GM18507 (cell line): ENCODE measurements around the gene ENOX1.
A peak's percentile ranks its signal among the peaks of the same experiment; 100 is the strongest.
"Not testable (repeated sequence)": the region's sequence is repeated elsewhere in the genome, so short reads cannot be mapped to it uniquely, and the experiment has no call there.

Experiments used
- DNase-seq: peaks from one replicate; pipeline ENCODE4 v3.0.0; 2011; ENCODE audit warnings: low read depth; ENCODE audit not compliant: insufficient read length; ENCODE audit errors: extremely low spot score
- FAIRE-seq: peaks from 2 replicates; lab custom pipeline; 2011; peaks lifted over from hg19 to GRCh38; lab: Jason Lieb, UNC

Gene ENOX1

DNA sequence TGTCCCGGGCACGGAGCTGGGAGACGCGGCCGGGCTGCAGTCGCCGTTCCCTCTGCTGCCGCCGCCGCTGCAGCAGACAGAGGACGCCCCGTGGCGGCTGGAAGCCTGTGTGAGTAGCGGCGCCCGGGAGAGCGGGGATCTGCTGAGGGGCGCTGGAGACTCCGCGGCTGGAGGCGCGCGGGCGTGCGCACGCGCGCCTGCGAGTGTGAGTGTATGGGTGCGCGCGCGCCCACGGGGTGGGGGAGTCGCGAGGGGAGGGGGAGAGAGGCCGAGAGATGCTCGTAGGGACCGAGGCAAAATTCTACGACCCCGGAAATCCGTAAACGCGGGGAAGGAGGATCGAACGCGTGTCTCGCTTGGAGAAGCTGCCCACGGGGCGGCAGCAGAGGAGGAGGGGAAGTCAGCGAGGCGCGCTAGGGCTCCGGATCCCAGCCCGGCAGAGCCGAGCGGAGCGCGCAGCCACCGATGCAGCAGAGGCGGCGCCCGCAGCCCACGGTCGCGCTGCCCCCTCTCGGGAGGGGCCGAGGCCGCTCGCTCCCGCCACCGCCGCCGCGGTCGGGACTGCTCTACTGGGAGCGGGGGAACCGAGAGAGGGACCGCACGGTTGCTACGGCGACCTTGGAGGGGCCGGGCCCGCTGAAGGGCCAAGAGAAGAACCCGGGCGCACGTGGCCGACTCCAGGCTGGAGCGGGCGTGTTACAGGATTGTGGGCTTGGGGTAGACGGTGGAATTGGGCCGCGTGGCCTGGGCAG, at the start of gene ENOX1:
ENOX1 (minus strand) TSS at position 207 of the 752 bp plus-strand sequence.
- FAIRE-seq (no peak), DNase-seq (no peak)

- FAIRE-seq (no peak), DNase-seq (no peak)
These were observed 48.9 kb upstream of the ENOX1 start for GRCh38 chr13:43835701-43836100.

DNA sequence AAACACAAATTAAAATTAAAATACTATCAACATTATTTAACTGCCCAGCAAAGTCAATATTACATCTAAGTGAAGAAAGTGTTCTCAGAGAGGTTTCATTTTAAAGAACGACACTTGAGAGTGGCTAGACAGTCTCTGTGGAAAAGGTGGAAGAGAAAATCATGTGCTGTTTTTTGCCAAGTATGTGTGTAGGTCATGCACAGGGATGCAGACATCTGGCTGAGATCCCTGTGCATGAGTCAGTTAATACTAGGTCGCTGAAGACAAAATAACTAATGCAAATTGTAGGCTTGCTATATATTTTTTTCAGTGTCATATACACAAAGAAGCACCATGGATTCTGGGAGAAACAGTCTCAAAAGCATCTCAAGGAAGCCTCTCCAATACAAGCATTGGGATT, 44.3 kb upstream of the ENOX1 start:
- no peak for FAIRE-seq
- no peak for DNase-seq

DNA sequence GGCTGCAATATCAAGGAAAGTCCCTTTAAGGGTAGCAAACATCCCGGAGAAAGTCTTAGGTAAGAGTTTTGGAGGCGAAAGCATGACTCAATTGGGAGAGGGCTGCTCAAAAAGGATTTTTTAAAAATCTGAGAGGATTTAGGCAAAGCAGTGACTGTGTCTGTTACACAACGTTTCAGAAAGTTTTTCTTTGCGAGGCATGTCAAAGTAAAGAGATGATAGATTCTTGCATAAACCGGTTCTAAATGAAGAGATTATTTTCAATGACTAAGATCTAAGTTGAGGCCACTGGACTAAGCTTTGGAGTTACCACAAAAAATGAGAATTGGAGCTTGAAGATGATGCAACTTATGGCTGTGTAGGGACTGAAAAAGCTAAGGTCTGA, 43.7 kb upstream of the ENOX1 start:
- no peak for DNase-seq
- FAIRE-seq: no peak

- DNase-seq, FAIRE-seq: not testable (repeated sequence)
These were observed 37.9 kb upstream of the ENOX1 start for GRCh38 chr13:43824656-43825055.

DNA sequence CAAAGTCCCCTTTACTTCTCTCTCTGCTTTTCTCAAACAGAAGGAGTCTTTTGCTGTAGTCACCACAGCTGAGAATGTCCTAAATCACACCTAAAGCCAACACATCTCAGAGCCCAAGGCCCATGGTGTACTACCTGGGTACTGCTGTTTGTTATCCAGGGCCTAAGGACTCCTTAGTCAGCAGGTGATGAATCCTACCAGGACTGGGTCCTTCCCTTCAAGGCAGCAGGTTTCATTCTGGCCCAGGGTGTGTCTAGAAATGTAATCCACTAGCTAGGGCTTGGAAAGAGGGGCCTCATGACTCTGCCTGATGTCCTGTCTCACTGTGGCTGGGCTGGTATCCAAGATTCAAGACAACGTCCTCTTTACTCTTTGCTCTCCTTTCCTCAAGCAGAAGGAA, 36.2 kb upstream of the ENOX1 start:
- DNase-seq (no peak), FAIRE-seq (no peak)

DNA sequence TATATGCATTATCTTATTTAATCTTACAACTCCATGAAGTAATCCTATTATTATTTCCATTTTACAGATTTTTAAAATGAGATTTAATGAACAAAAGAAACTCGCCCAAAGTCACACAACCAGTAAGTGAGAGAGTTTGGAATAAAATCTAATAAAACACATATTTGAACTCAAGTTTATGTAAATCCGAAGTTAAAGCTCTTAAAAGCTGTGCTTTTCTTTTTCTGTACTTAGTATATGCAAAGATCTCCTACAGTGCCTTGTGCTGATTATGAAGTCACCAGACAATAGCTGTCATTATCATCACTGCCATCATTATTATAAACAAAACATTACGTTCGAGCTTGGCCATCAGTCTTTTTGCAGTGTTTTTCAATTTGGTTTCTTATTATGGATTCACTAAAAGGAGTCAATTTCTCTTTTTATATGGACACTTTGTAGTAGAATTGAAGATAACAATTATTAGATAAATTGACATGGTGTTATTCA, 29.7 kb upstream of the ENOX1 start:
- no peak for DNase-seq
- FAIRE-seq: no peak

DNA sequence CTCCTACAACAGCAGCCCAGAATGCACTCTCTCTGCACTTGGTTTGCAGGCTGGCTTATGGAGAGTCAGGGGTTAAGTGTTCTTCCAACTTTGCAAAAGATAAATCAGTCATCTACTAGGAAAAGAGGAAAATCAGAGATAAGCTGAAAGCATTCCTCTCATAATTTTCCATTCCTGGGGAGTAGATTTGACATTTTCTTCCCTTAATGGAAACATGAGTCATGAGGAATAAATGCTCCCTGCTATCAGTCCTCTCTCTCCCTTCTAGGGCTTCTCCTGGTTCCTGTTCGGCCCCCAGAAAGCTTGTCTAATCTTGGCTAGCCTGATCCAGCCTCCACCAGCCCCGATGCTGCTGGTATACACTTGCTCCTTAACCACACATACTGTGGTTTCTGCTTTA, 28.4 kb upstream of the ENOX1 start:
- DNase-seq (no peak), FAIRE-seq (no peak)

DNA sequence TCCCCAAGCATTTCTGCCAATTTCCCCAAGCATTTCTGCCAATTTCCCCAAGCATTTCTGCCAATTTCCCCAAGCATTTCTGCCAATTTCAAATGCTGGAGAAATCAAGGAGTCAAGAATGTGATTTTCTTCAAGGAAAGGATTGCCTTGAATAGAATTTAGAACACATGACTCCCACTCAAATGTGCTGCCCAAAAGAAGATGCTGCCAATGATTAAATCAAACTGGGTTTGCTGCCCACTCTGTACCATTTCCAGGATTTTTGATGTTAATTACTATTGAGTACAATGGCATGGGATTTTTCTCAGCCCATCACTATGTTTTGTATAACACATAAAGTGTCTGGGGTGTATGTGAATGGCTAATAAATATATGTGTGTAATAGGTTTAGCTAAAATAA, 21.9 kb upstream of the ENOX1 start:
- FAIRE-seq: no peak

GRCh38 chr13:43805681-43806128, 18.9 kb upstream of the ENOX1 start:
- no peak for DNase-seq
- FAIRE-seq: no peak

More for the DNA sequence above, 21.9 kb upstream of the ENOX1 start:
- no peak for DNase-seq

GRCh38 chr13:43805071-43805468, 18.3 kb upstream of the ENOX1 start:
- DNase-seq (no peak), FAIRE-seq (no peak)

DNA sequence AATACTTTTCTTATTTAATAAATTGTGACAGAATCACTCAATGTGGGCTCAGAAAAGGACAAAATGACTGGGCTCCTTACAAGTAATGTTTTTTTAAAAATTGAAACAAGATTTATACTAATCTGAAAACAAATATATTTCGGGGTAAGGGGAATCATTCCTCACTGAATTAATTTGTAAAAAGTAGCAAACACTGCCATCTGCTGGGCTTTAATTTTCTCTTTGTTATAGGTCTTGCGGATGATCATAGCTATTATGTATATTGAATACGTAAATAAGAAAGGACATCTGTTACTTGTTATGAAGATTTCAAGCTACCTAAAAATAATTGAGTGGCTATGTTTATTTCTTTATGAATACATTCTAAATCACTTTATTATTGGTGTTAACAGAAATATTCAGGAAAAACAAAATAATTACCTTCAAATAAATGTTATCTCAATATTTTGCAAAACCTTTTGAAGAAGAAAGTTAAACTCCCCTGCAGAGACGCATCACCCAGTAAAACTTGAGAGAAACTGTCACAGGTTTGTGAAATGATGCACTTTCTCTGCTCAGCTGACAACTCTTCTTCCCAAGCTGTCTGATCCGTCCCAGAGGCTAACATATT, 17.8 kb upstream of the ENOX1 start:
- DNase-seq (peak; percentile 30), FAIRE-seq (peak; percentile 70)

DNA sequence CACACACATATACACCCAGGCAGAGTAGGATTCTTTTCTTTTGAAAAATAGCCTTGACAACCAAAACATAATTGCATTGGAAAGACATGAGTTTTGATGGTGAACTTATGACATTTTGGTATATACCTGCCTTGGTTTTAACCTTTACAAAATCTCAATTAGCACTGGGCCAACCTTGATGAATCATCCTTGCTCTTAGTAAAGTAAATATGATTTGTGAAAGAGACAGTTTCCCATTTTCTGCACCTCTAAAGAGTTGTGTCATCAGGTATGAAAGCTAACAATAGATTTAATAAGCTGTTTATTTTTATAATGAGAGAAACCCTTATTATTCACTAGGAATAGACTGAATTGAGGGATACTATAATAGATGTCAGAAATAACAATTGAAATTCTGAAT, 15.7 kb upstream of the ENOX1 start:
- FAIRE-seq (no peak), DNase-seq (no peak)

- DNase-seq (no peak), FAIRE-seq (no peak)
These were observed 14.1 kb upstream of the ENOX1 start for GRCh38 chr13:43800828-43801227.

GRCh38 chr13:43799191-43799590, 12.4 kb upstream of the ENOX1 start:
- no peak for DNase-seq
- no peak for FAIRE-seq

GRCh38 chr13:43797869-43798268, 11.1 kb upstream of the ENOX1 start:
- no peak for FAIRE-seq
- DNase-seq: no peak

DNA sequence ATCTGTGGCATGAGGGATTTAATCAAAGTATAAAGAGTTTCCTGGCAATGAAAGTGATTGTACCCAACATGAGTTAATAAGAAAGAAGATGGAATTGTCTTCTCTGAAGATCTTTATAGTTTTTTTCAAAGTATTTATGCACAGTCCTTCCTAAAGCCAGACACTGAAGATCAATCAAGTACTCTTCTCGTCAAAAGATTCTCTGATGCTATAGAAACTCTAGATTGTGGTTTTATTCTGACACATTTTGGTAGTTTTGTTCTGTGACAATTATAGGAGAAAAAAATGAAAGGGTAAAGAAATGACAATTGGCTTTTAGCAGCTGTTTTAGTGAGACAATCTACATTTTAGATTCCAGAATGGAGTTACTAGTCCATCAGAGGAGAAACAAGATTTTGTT, 10.4 kb upstream of the ENOX1 start:
- FAIRE-seq (no peak), DNase-seq (no peak)

DNA sequence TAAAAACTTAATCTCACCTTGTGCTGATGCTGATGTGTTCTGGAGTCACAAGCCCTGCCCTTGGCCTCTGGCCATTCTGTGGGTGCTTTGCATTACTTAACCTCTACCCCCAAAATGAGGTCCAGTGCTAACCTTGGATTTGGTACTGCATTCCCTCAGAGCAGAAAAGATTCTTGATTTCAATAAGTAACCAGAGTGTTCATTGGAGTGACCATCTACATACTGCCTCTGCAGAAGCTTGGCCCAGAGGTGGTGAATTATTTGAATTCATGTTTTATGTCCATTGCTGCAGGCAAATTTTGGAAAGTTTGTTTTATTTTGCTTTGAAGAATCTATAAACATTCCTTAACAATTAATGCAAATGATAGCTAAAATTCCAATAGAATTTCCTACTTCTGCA, 7.6 kb upstream of the ENOX1 start:
- DNase-seq: no peak
- no peak for FAIRE-seq

DNA sequence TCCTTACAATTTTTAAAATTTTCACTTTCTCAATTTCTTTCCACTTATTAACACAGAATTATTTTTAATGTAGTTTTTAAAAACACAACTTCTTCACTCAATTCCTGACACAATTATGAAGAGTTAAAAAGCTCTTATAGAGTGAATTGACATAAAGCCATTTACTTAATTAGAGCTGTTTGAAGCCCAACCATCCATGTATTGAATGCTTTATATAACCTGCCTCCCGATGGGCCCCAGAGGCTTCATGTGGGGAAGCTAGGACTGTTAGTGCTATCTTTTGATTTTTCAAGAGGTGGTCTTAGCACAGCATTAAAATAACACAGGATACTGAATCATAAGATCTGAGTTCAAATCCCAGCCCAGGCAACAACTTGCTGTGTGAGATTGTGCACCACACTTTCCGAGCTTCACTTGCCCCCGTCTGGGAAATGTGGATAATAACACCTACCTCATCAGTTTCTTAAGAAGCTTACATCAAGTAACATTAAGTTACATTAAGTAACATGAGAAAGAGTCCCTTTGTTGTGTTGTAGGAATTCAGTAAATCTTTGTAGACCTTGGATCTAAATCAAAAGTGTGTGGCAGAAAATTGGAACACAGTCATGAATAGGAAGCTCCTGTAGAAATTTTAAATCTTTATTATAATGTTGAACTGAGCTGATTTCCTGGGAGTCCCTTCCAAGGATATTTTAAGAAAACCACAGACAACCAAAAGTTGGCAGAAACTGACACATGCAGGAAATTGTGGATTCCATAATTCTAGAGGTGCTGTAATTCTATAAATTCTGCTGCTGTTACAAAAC, 5.5 kb upstream of the ENOX1 start:
- no peak for DNase-seq
- no peak for FAIRE-seq

- DNase-seq: no peak
- peak; percentile 29 for FAIRE-seq
These were observed 1.2 kb upstream of the ENOX1 start for GRCh38 chr13:43787997-43788396.
